HCT116 (cell line): Measurements from ENCODE around the gene NRN1.
A peak's percentile ranks its signal among the peaks of the same experiment; 100 is the strongest.

Experiments used
- EGR1 ChIP-seq: IDR thresholded peaks from 2 replicates; pipeline ENCODE4 v1.6.1; 2012; ENCODE audit warnings: low read depth
- FOSL1 ChIP-seq: IDR thresholded peaks from 2 replicates; pipeline ENCODE4 v1.6.1; 2012; ENCODE audit warnings: low read depth
- JUND ChIP-seq: IDR thresholded peaks from 2 replicates; pipeline ENCODE4 v1.6.1; 2012
- POLR2A ChIP-seq: IDR thresholded peaks from 2 replicates; pipeline ENCODE4 v1.7.0; 2011; ENCODE audit warnings: borderline replicate concordance; ENCODE audit not compliant: insufficient read depth, insufficient read length; ENCODE audit errors: extremely low read depth
- POLR2AphosphoS5 ChIP-seq: IDR thresholded peaks from 2 replicates; pipeline ENCODE4 v1.6.1; 2011; ENCODE audit warnings: mild to moderate bottlenecking, low read depth, low read length, moderate library complexity
- RAD21 ChIP-seq: IDR thresholded peaks from 2 replicates; pipeline ENCODE4 v1.6.1; 2012; ENCODE audit warnings: low read depth, mild to moderate bottlenecking
- SRF ChIP-seq: IDR thresholded peaks from 2 replicates; pipeline ENCODE4 v1.6.1; 2012; ENCODE audit warnings: low read depth
- TCF7L2 ChIP-seq: IDR thresholded peaks from 2 replicates; pipeline ENCODE4 v1.7.0; 2011; ENCODE audit warnings: borderline replicate concordance, inconsistent platforms; ENCODE audit not compliant: insufficient read depth, insufficient read length; ENCODE audit errors: extremely low read depth
- YY1 ChIP-seq: IDR thresholded peaks from 2 replicates; pipeline ENCODE4 v1.6.1; 2011; ENCODE audit warnings: low read length, low read depth, moderate library complexity, mild to moderate bottlenecking; ENCODE audit not compliant: insufficient replicate concordance; ENCODE audit errors: extremely low read depth
- TF ChIP-seq, protein P1 (sequence below), 3 experiments: fragments of 200-600 bp in 1 of 3; sonication (generic) in 1 of 3; IDR thresholded peaks in 2 of 3; conservative IDR thresholded peaks in 1 of 3; 2 replicates each; pipeline ENCODE4 v1.5.1; 2012 to 2017; ENCODE audit warnings: low read depth in 2 of 3, low read length in 2 of 3, antibody characterized with exemption in 1 of 3, borderline replicate concordance in 1 of 3, control low read depth in 1 of 3, mild to moderate bottlenecking in 1 of 3, mixed read lengths in 1 of 3, mixed run types in 1 of 3, moderate library complexity in 1 of 3; ENCODE audit not compliant: insufficient read depth in 1 of 3

- TF ChIP-seq TCF7L2 (no peak), SRF (no peak), JUND (no peak), FOSL1 (no peak), EGR1 (no peak), RAD21 (peak; percentile 40), POLR2AphosphoS5 (no peak), YY1 (no peak), POLR2A (no peak)
- TF ChIP-seq, protein P1, sequence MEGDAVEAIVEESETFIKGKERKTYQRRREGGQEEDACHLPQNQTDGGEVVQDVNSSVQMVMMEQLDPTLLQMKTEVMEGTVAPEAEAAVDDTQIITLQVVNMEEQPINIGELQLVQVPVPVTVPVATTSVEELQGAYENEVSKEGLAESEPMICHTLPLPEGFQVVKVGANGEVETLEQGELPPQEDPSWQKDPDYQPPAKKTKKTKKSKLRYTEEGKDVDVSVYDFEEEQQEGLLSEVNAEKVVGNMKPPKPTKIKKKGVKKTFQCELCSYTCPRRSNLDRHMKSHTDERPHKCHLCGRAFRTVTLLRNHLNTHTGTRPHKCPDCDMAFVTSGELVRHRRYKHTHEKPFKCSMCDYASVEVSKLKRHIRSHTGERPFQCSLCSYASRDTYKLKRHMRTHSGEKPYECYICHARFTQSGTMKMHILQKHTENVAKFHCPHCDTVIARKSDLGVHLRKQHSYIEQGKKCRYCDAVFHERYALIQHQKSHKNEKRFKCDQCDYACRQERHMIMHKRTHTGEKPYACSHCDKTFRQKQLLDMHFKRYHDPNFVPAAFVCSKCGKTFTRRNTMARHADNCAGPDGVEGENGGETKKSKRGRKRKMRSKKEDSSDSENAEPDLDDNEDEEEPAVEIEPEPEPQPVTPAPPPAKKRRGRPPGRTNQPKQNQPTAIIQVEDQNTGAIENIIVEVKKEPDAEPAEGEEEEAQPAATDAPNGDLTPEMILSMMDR (IDR thresholded peaks at IDR 0.05 in 2 of 3, conservative IDR thresholded peaks at IDR 0.05 in 1 of 3; ENCODE audit: borderline replicate concordance in 1 of 3, insufficient read depth in 1 of 3, low read depth in 2 of 3, low read length in 2 of 3): peak; percentile 30 to 74 (median 67); a peak in 5 of 6 replicates
These were observed 56.4 kb downstream of the NRN1 start for GRCh38 chr6:5950361-5950785.
